GM19023 (cell line): ENCODE data around the gene MICAL3.

ENCODE experiments used
- ATAC-seq: cut with Tn5 transposase; IDR thresholded peaks from one replicate; pipeline ENCODE4 v1.9.1; 2021; ENCODE audit warnings: mild to moderate bottlenecking, moderate library complexity; ENCODE audit not compliant: unreplicated experiment

MICAL3 gene

DNA sequence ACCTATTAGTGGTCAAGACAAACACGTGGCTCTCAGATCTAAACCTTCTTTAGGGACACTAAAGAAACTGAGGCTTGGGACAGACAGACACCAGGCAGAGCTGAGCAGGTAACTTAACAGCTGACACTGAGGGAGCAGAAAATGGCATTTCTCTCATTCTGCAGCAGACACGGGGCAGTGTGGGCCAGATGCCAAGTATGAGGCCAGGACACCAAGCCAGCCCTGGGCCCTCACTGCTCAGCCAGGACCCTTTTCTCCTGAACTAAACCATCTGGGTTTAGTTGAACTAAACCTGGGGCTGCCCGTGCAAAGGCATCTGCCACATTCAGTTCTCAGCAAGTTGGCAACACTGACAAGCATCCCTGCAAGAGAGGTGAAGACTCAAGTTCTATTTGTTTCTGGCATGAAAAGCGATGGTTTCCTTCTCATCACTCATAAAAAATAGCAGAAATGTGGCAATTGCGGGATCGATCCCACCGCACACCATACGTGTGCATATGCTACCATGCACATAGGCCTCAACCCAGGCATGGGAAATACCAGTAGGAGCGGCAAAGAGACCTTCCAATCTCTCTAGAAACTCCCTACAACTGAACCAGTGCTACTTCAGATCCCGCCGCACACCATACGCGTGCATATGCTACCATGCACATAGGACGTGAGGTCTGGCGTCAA, 150.0 kb downstream of the MICAL3 start:
- no peak for ATAC-seq

DNA sequence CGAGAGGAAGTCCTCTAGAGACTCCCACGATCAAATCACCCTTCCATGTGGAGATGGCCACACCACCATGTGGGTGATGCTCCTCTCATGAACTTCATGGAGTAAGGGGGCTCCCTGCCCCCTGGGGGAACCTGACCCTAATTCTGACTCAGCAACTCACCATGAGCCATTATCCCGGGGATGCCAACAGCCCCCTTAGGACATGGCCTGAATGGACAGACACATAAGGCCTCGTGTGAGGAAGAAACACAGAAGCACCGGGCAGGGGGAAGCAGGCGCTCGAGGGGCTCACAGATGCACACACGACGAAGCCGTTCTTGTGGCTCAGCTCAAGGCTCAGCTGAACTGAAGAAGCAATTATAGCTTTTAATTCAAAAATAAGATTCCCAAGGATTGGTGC, 150.6 kb downstream of the MICAL3 start:
- ATAC-seq, result no peak

DNA sequence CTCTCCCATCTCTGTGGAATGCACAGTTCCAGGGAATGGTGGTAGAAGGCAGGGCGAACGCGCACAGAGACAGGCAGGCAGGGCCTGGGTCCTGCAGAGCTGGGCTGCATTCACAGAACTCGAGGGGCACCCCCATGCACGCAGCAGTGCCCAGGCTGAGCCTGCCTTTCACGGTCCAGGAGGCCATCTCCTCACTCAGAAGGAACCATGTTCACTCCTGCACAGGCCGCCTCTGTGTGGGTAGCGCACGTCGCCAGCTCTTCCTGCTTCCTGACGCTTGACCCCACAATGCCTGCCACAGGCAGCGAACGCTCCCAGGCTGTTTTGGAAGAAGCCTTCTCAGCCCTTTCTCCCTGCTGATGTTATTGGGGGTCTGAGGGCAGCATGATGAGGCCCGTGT, 151.2 kb downstream of the MICAL3 start:
- ATAC-seq, result no peak

DNA sequence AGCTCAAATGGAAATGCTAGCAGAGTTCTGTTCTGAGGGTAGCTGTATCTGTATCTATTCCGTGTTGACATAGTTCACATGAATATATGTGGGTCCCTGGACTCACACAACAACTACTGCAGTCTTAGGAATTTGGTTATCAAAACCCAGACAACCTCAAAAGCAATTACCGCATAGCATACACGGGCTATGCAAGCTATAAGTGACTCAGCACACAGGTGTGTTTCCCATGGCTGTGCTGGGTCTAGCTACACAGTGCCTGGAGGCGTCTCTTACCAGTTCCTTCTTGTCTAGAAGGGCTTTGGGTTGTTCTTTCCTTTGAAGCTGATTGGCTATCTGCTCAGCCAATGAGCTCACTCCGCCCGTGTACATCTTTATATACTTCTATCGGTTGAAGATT, 151.9 kb downstream of the MICAL3 start:
- ATAC-seq, result no peak

DNA sequence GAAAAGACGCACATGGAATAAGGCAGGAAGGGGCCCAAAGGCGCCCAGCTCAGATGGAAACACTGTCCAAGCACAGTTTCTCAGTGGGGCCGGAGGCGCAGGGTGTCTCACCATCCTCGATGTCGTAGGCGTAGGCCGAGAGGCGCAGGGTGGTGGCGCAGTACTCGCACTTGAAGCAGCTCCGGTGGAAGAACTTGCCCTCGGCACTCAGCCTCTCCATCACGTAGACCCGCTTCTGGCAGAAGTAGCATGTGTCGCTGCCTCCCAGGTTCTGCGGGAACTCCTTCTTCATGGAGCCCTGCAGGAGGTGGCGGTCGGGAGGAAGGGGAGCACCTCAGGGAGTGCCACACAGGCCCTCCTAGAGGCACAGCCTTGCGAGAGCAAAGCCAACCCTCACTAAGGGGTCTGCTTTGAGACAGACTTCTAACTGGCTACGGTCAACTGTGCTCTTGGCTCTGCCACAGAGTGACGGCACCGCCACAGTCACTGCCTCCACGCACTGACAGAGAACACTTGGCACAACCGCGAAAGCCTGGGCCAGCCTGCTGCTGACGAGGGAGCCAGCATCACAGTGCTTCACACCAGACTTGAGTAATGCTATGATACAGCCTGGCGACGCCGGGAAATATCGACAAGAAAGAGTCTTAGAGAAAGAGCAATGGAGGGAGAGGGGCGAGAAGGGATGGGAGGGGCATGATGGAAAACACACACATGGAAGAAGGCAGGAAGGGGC, 152.5 kb downstream of the MICAL3 start:
- no peak for ATAC-seq

DNA sequence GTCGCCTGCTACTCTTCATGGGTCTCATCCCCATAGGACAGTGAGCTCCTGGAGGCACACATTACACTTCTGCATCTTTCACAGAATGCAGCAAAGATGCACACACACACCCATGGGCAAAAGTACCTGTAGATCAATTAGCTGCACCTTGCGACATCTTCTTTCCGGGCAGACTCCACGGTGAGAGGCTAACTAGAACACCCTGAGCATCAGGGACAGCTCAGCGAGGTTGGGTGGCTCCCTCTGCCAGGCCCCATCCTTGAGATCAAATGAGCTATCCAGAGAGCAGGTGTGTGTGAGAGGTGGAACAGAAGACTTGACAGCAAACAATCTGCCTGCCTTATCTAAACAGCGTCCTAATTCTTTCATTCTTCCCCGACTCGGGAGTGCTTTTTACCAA, 154.0 kb downstream of the MICAL3 start:
- no peak for ATAC-seq

DNA sequence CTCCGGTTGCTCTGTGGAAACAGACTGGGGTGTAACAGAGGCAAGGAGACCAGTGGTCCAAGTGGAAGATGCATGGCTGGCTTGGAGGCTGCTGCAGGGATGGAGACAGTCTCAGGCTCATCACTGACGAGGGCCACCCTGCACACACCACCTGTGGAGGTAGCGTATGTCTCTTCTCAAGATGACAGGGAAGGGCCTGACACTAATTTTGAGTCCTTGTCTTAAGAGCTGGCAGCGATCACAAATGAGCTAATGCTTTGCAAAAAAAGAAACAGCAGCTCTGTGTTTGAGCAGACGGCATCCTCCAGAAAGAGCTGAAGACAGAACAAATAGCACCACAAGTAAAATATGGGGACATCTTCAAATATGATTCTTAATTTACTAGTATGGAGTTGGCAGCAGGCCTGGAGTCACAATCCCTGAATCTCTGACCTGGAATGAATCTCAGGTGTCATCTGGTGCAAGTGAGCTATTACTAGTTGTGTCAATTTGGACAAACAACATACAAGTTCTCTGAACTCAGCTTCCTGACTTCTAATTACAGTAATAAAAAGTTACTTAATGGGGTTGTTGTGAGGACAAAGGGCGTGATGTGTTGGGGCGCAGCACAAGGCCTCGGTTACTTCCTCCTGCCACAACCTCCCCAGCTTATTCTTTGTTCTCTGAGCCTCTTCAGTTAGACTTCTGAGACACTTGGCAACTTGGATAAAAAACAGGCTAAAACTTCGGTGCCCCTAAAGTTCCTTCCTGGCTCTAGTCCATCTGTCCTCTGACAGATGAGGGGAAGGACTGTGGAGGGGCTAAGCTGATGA, 154.9 kb downstream of the MICAL3 start:
- no peak for ATAC-seq

DNA sequence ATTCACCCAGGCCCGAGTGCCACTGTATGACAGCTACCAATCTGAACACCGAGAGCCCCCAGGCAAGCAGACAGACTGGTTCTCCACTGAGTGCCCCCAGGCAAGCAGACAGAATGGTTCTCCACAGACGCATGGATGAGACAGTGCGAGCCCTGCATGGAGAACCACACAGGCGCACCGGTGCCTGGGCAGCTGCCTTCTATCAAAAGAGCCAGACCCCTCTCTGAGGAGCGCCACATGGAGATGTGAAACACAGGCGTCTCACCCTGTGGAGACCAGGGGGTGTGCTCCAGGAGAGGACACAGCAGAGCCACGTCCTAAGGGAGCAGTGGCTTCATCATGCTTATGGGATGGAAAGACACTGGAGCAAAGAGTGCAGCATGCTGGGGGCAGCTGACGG, 155.6 kb downstream of the MICAL3 start:
- no peak for ATAC-seq

DNA sequence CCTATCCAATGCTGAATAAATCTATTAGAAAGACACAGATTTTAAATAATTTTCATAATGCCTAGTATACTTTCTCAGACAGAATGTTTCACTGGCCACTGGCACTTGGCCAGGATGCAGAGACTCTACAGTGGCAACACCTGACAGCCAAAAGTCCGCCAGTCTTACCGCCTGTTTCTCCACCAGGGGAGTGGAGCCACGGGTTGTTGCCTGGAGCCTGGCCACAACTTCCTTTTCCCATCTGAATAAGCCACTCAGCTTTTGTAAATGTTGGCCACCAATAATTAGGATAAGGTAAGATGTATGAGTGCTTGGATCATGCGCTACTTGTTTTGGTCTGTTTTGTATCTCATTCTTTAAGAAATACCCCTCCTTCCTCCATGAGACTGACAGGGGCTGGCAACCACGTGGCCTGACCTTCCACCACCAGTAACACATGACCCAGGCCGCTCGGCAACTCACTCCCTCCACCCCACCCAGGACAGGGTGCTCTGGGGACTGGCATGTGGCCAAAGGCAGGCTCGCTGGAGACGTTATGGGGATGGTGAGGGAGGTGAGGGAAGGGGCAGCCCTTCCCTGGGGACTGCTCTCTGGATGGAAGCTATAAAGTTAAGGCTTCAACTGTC, 157.1 kb downstream of the MICAL3 start:
- no peak for ATAC-seq

DNA sequence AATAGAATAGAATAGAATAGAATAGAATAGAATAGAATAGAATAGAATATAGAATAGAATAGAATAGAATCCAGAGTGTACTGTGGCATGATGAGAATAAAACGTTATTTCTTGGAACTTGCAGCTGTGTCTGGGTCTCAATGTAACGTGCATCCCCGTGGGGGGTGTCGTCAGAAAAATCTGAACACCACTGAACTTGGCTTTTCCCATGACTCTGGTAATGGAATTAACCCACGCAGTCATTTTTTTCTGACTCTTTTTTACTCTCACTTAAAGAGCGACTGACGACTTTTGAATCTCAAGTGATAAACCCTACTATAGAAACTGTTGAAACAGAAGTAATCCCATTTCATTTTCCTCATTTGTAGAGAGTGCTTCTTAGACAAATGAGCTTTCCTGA, 157.7 kb downstream of the MICAL3 start:
- ATAC-seq, result no peak

DNA sequence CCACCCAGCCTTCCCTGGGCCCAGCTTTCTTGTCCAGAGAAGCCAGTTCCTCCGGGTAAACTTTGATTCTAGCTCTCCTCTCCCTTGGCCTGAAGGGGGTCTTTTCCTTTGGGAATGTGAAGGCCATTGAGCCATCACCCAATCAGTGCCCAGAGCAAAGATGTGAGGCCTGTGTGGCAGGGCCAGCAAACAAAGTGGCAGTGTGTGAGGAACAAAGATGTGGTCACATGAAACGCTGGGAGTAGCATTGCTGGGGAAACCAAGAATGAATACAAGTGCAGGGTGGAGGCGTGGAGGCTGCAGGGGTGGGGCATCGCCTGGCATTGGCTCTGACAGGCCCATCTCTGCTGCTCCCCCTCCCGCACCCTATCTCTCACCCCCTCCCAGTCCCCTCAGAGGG, 158.2 kb downstream of the MICAL3 start:
- no peak for ATAC-seq

DNA sequence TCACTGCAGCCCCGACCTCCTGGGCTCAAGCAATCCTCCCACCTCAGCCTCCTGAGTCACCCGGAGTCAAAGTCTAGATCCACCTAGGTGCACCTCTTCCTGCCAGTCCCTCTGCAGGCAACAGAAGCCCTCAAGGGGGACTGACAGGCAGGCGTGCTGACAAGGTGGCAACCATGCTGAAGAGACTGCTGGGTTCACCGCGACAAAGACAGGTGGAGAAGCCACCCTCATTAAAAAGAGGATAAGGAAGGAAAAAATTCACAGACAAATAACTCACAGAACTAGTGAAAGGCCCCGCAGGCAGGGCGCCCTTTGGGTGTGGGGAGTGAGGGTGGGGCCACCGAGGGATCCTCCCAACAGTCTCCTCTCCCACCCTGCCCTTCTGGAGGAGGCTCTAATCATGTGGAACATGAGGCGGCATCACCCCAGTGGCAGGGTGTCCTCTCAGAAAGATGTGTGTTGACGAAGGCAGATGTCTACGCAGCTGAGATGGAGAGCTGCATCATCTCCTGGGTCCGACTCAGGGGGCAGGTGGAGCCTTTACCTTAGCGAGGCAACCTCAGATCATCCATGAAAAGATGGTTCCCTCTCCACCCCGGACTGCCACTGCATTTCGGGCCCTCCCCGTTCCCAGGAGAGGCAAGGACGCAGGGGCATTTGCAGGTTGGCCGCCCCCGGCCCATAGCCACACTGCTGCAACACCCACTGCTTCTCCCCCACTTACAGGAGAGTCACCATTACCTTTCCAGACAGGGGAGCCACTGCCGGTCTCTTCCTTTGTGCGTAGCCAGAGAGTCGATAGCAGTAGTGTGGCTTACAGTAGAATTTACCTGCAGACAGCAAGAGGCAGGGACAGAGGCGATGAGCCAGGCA, 158.9 kb downstream of the MICAL3 start:
- no peak for ATAC-seq

DNA sequence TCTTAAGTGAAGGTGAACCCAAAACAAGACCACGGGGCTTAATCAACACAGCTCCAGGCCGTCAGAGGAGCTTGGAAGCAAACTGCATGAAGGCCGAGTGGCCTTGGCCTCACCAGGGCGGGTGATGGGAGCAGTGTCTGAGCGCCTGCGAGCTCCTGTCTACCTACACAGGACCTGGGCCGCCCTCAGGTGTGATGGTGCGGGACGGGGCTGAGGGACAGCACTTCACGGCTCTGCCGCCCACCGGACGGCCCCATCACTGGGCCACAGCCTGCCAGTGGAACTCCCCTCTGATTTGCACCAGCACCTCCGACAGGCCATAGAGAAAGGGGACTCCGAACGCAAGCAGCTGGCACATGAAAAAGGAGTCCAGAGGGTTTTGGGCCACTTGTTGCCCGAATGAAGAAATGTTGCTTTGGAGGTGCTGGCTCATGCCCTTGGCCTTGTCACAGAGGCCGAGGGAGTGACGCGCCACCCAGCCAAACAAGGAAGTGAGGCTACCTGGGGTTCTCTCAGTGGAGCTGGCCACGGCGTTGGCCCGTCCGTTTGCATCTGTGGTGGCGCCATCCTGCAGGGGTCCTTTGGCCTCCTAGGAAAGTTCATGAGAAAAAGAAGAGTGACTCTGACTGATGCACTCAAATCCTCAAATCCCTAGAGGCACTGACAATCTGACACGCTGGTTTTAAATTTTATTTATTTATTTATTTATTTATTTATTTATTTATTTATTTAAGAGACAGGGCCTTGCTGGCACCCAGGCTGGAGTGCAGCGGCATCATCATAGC, 159.8 kb downstream of the MICAL3 start:
- ATAC-seq, result no peak

DNA sequence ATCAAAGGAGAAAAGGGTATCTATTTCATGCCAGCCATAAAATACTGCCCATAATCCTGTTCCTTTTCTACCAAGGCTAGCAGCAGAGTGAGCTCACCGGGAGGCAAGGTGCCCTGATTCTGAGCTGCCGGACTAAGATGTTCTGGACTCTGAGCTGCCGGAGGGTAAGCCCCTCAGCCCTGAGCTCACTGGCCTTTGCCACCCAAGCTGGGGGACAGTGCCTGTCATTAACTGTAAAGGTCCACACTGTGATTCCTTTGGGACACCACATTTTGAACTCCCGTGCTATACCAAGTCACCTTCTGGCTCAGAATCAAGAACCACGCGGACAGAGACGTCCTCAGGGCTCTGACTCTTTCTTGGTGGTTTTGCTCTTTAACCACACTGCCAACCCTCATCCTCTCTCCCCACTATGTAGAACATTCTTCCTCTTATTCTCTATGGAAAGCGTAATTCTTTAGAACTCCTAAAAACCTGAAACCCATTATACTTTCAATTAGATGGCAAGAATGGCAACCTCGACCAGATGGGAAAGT, 161.6 kb downstream of the MICAL3 start:
- ATAC-seq, result no peak

DNA sequence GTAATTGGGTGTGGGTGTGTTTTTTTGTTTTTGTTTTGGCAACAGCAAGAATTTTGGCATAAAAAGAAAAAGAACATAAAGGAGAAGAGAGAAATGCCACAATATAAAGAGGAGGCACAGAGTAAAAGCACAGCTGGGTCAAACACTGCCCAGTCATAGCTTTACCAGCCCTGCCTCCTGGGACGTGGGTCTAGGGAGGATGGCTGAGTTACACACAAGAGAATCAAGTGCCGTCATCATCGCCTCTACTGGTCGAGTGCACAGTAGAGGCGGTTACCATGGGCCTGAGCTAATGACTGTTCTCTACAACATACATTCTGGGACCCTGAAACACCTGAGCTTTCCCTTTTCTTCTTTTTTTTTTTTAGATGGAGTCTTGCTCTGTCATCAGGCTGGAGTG, 162.5 kb downstream of the MICAL3 start:
- ATAC-seq, result no peak

DNA sequence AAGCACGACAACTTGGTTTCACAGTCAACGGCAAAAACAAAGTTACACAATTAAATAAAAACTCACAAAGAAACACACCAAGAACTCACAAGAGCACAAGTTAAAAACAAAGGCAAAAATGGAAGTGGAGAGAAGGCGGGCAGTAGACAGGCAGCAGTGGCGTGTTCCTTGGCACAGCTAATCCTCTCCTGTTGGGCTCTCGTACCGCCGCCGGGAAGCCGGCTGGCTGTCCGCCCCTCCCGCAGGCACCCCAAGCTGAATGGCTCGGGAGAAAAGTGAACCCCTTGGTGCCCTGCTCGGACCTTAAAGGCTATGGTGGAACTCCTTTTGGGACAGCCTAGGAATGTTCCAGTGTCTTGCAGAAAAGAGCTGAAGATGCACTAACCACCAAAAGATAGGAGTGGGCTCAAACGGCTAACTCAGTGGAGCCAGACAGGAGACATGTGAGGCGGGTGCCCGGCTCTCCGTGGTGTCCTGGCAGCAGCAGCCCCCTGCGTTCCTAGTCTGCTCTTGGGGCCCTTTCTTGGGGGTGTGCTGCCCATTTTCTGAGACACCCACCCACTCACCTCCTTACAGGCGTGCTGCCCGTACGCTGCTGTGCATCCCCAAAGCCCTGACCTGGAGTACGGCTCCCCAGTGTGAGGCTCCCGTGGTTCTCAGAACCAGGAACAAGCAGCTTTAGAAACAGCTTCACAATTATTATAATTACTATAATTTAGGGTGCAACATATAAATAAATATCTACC, 164.0 kb downstream of the MICAL3 start:
- no peak for ATAC-seq

DNA sequence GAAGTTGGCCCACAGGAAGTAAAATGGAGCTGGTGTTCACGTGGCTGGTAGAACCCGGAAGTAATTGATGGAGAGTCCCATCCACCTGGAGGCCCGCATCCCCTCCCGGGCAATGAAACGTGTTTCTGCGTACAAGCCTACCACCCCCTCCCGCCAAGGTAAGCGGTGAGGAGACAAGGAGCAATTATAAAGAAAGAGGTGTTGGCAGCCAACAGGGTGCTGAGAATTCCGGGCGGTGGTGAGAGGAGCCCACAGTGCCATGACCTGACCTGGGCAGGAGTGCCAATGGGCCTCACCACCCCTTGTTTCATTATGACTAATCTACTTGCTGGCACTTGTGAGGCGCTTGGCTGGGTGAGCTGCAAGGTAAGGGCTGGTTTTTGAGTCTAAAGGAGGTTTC, 166.3 kb downstream of the MICAL3 start:
- no peak for ATAC-seq

DNA sequence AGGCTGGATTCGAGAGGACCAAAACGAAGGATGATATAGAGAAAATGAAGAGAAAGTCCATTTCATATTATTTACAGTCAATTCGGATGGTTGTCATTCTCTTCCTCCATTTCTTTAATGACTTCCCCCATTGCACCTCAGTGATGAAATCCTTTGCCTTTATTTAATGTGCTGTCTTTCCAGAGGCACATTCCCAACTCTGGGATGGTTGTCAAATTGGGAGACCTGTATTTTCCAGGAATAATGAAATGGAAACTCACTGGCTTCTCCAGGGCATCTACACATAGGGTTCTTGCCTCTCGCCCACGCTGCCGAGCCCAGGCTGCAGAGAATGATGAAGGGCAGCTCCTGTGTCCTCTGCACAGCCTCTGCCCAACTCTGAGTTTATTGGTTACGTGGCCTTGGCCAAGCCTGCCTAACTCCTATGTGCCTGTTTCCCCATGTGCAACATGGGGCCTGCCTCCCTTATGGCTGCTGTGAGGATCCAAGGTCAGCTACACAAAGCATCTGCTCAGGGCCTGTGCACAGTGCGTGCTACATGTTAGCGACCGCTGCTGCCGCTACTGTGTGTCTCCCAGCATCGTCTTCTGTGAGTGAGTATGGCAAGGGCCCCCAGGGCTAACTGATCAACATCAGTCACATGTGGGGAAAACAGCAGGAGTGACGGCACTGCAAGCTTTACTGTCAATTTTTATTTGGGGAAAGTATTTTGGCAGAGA, 168.6 kb downstream of the MICAL3 start:
- ATAC-seq, result no peak
